Astrocyte (in vitro differentiated cells and primary cell): ENCODE data around the gene OSBPL3. TPM values are rescaled to one million over a fixed set of nuclear protein-coding genes. Genes with fewer than 3 reads are reported as not detected.

Experiments
- DNase-seq: peaks from one replicate; pipeline ENCODE4 v3.0.0-alpha.2; 2010; ENCODE audit warnings: low read depth
- FAIRE-seq: peaks from 2 replicates; lab custom pipeline; 2011; peaks lifted over from hg19 to GRCh38; lab: Jason Lieb, UNC
- H2AFZ ChIP-seq: 2 replicates; pipeline ENCODE4 v1.6.0; 2012; ENCODE audit warnings: low read depth, low read length, inconsistent platforms
- H3K27ac ChIP-seq: 2 replicates; pipeline ENCODE4 v1.5.1; 2011; ENCODE audit warnings: low read depth, low read length, inconsistent platforms
- H3K27me3 ChIP-seq: 2 replicates; pipeline ENCODE4 v1.6.0; 2011; ENCODE audit warnings: low read length, inconsistent platforms; ENCODE audit not compliant: insufficient read depth
- H3K36me3 ChIP-seq: 2 replicates; pipeline ENCODE4 v1.5.1; 2011; ENCODE audit warnings: low read length, inconsistent platforms; ENCODE audit not compliant: insufficient read depth
- H3K4me1 ChIP-seq: 2 replicates; pipeline ENCODE4 v1.5.1; 2011; ENCODE audit warnings: low read length, inconsistent platforms; ENCODE audit not compliant: insufficient read depth
- H3K4me2 ChIP-seq: 2 replicates; pipeline ENCODE4 v1.6.0; 2012; ENCODE audit warnings: low read length, inconsistent platforms
- H3K4me3 ChIP-seq: 2 replicates; pipeline ENCODE4 v1.5.1; 2011; ENCODE audit warnings: low read depth, mild to moderate bottlenecking, low read length, inconsistent platforms; ENCODE audit not compliant: insufficient read depth
- H3K79me2 ChIP-seq: 2 replicates; pipeline ENCODE4 v1.6.0; 2012; ENCODE audit warnings: mild to moderate bottlenecking, low read length, inconsistent platforms; ENCODE audit not compliant: insufficient read depth
- H3K9ac ChIP-seq: 2 replicates; pipeline ENCODE4 v1.6.0; 2012; ENCODE audit warnings: mild to moderate bottlenecking, low read length, inconsistent platforms
- H3K9me3 ChIP-seq: 2 replicates; pipeline ENCODE4 v1.5.1; 2012; ENCODE audit warnings: low read depth, mild to moderate bottlenecking, low read length, inconsistent platforms; ENCODE audit not compliant: insufficient read depth
- H4K20me1 ChIP-seq: 2 replicates; pipeline ENCODE4 v1.6.0; 2012; ENCODE audit warnings: low read length, inconsistent platforms; ENCODE audit not compliant: insufficient read depth
- H3K27ac Mint-ChIP-seq: one replicate; pipeline ENCODE4 v1.8.0; 2021; ENCODE audit warnings: mild to moderate bottlenecking, mixed read lengths; ENCODE audit not compliant: unreplicated experiment
- H3K27me3 Mint-ChIP-seq: one replicate; pipeline ENCODE4 v1.8.0; 2021; ENCODE audit warnings: low read depth, mixed read lengths; ENCODE audit not compliant: unreplicated experiment
- H3K36me3 Mint-ChIP-seq: one replicate; pipeline ENCODE4 v1.8.0; 2021; ENCODE audit warnings: low read depth, mixed read lengths; ENCODE audit not compliant: unreplicated experiment
- H3K4me1 Mint-ChIP-seq: one replicate; pipeline ENCODE4 v1.8.0; 2021; ENCODE audit warnings: low read depth, mixed read lengths; ENCODE audit not compliant: unreplicated experiment
- H3K4me3 Mint-ChIP-seq: one replicate; pipeline ENCODE4 v1.8.0; 2021; ENCODE audit warnings: mild to moderate bottlenecking, moderate library complexity, mixed read lengths; ENCODE audit not compliant: unreplicated experiment
- H3K9me3 Mint-ChIP-seq: one replicate; pipeline ENCODE4 v1.8.0; 2021; ENCODE audit warnings: mild to moderate bottlenecking, mixed read lengths; ENCODE audit not compliant: unreplicated experiment
- CTCF ChIP-seq: IDR thresholded peaks from 2 replicates; pipeline ENCODE4 v1.5.1; 2011; ENCODE audit warnings: low read depth, mild to moderate bottlenecking, inconsistent platforms, low read length, moderate library complexity; ENCODE audit not compliant: insufficient read depth
- EZH2 ChIP-seq: IDR thresholded peaks from 2 replicates; pipeline ENCODE4 v1.6.1; 2012; ENCODE audit warnings: mild to moderate bottlenecking, low read length, inconsistent platforms; ENCODE audit not compliant: insufficient read depth
- total RNA-seq: library from RNA; stranded (reverse); gene quantifications from 2 replicates; pipeline ENCODE4 v1.2.1, GENCODE V29; 2021

OSBPL3 gene
- total RNA-seq, 1 donor from 2014 or later: 62.9 TPM

GRCh38 chr7:24754906-24755506, 225.0 kb downstream of the OSBPL3 start:
- Mint-ChIP-seq H3K4me3 (peak overlapping the region; percentile 8), H3K9me3 (no peaks in the 10 kb centered on the region), H3K27ac (peak overlapping the region; percentile 63), H3K27me3 (no peaks in the 10 kb centered on the region), H3K36me3 (peaks cover under 1% of the 10 kb centered on the region), H3K4me1 (peaks cover 23% of the 10 kb centered on the region)
- FAIRE-seq: no peak
- Histone ChIP-seq H3K36me3 (no peaks in the 10 kb centered on the region), H3K4me3 (no peak overlapping the region), H2AFZ (no peak overlapping the region), H3K9ac (no peak overlapping the region), H3K4me2 (peak overlapping the region; percentile 92), H3K4me1 (peaks cover 26% of the 10 kb centered on the region), H4K20me1 (no peaks in the 10 kb centered on the region), H3K27me3 (no peaks in the 10 kb centered on the region), H3K79me2 (no peaks in the 10 kb centered on the region), H3K9me3 (no peaks in the 10 kb centered on the region), H3K27ac (no peak overlapping the region)
- no peak for DNase-seq
- TF ChIP-seq CTCF: no peak
- no peak for TF ChIP-seq EZH2

- H3K79me2 ChIP-seq: no peaks in the 10 kb centered on the region
- Mint-ChIP-seq H3K4me1 (peaks cover 20% of the 10 kb centered on the region), H3K27me3 (no peaks in the 10 kb centered on the region), H3K4me3 (no peak overlapping the region), H3K36me3 (peaks cover 5% of the 10 kb centered on the region), H3K9me3 (no peaks in the 10 kb centered on the region), H3K27ac (no peak overlapping the region)
- H2AFZ ChIP-seq: no peak overlapping the region
- no peaks in the 10 kb centered on the region for H3K27me3 ChIP-seq
- H3K9me3 ChIP-seq: no peaks in the 10 kb centered on the region
- H3K36me3 ChIP-seq: peaks cover 3% of the 10 kb centered on the region
- DNase-seq (no peak), FAIRE-seq (no peak)
- no peak overlapping the region for H3K9ac ChIP-seq
- H4K20me1 ChIP-seq: no peaks in the 10 kb centered on the region
- TF ChIP-seq EZH2 (no peak), CTCF (no peak)
- H3K4me3 ChIP-seq: no peak overlapping the region
- H3K27ac ChIP-seq: no peak overlapping the region
- H3K4me1 ChIP-seq: peaks cover 22% of the 10 kb centered on the region
- H3K4me2 ChIP-seq: no peak overlapping the region
Observed at GRCh38 chr7:24752073-24752800, 227.7 kb downstream of the OSBPL3 start.

- no peaks in the 10 kb centered on the region for H3K9me3 ChIP-seq
- no peak overlapping the region for H2AFZ ChIP-seq
- peaks cover 20% of the 10 kb centered on the region for H3K4me1 Mint-ChIP-seq
- H3K4me3 ChIP-seq: no peak overlapping the region
- H3K9ac ChIP-seq: no peak overlapping the region
- no peak overlapping the region for H3K4me2 ChIP-seq
- H3K27ac Mint-ChIP-seq: no peak overlapping the region
- H3K27me3 ChIP-seq: no peaks in the 10 kb centered on the region
- H4K20me1 ChIP-seq: no peaks in the 10 kb centered on the region
- no peaks in the 10 kb centered on the region for H3K27me3 Mint-ChIP-seq
- no peak overlapping the region for H3K4me3 Mint-ChIP-seq
- H3K36me3 Mint-ChIP-seq: peaks cover 8% of the 10 kb centered on the region
- peak; percentile 57 for DNase-seq
- no peak for FAIRE-seq
- H3K79me2 ChIP-seq: no peaks in the 10 kb centered on the region
- peaks cover 3% of the 10 kb centered on the region for H3K36me3 ChIP-seq
- H3K27ac ChIP-seq: no peak overlapping the region
- no peak for TF ChIP-seq EZH2
- no peak for TF ChIP-seq CTCF
- H3K4me1 ChIP-seq: peaks cover 20% of the 10 kb centered on the region
- no peaks in the 10 kb centered on the region for H3K9me3 Mint-ChIP-seq
Observed at GRCh38 chr7:24751484-24751883, 228.5 kb downstream of the OSBPL3 start.
